NB4 (cell line): ENCODE data around the gene POTEG.
"Not testable (repeated sequence)": the region's sequence is repeated elsewhere in the genome, so short reads cannot be mapped to it uniquely, and the experiment has no call there.

Experiments used
- DNase-seq: peaks from one replicate; pipeline ENCODE4 v3.0.0; 2010; ENCODE audit warnings: low read depth
- H3K4me3 ChIP-seq: one replicate; pipeline ENCODE4 v1.5.1; 2011; ENCODE audit warnings: mild to moderate bottlenecking, low read depth, low read length, moderate library complexity

The POTEG gene

GRCh38 chr14:19383008-19383584, 51.0 kb downstream of the POTEG start:
- not testable (repeated sequence) for DNase-seq

GRCh38 chr14:19380137-19380536, 54.0 kb downstream of the POTEG start:
- DNase-seq, H3K4me3 ChIP-seq: not testable (repeated sequence)

More at GRCh38 chr14:19383008-19383584, 51.0 kb downstream of the POTEG start:
- H3K4me3 ChIP-seq = not testable (repeated sequence)

GRCh38 chr14:19374451-19374903, 59.7 kb downstream of the POTEG start:
- not testable (repeated sequence) for H3K4me3 ChIP-seq, DNase-seq

- H3K4me3 ChIP-seq, DNase-seq: not testable (repeated sequence)
These were observed 61.2 kb downstream of the POTEG start for GRCh38 chr14:19372813-19373500.

- DNase-seq, H3K4me3 ChIP-seq: not testable (repeated sequence)
These were observed 62.4 kb downstream of the POTEG start for GRCh38 chr14:19371767-19372166.

GRCh38 chr14:19362803-19363202, 71.3 kb downstream of the POTEG start:
- not testable (repeated sequence) for H3K4me3 ChIP-seq, DNase-seq

- not testable (repeated sequence) for H3K4me3 ChIP-seq, DNase-seq
These were observed 71.8 kb downstream of the POTEG start for GRCh38 chr14:19362323-19362722.

- not testable (repeated sequence) for DNase-seq, H3K4me3 ChIP-seq
These were observed 72.4 kb downstream of the POTEG start for GRCh38 chr14:19361636-19362253.

GRCh38 chr14:19360937-19361635, 73.1 kb downstream of the POTEG start:
- DNase-seq, H3K4me3 ChIP-seq: not testable (repeated sequence)
